ENCODE measurements around the gene SLC7A10.
"Not testable (repeated sequence)": the region's sequence is repeated elsewhere in the genome, so short reads cannot be mapped to it uniquely, and the experiment has no call there.

The SLC7A10 gene

GRCh38 chr19:33210266-33210940 is 15.2 kb downstream of the SLC7A10 start:
- no peak for DNase-seq (ENCODE audit: low spot score)
- H3K4me3 ChIP-seq: no peak overlapping the region
- TF ChIP-seq CTCF (IDR thresholded peaks at IDR 0.05): no peak
- no peak overlapping the region for H3K27ac ChIP-seq

GRCh38 chr19:33209850-33210230 is 15.8 kb downstream of the SLC7A10 start:
- H3K27ac ChIP-seq; H3K4me3 ChIP-seq; DNase-seq (ENCODE audit: low spot score): not testable (repeated sequence)

GRCh38 chr19:33208904-33209849 is 16.5 kb downstream of the SLC7A10 start:
- no peak for TF ChIP-seq CTCF (IDR thresholded peaks at IDR 0.05)
- DNase-seq (ENCODE audit: low spot score): no peak

DNA sequence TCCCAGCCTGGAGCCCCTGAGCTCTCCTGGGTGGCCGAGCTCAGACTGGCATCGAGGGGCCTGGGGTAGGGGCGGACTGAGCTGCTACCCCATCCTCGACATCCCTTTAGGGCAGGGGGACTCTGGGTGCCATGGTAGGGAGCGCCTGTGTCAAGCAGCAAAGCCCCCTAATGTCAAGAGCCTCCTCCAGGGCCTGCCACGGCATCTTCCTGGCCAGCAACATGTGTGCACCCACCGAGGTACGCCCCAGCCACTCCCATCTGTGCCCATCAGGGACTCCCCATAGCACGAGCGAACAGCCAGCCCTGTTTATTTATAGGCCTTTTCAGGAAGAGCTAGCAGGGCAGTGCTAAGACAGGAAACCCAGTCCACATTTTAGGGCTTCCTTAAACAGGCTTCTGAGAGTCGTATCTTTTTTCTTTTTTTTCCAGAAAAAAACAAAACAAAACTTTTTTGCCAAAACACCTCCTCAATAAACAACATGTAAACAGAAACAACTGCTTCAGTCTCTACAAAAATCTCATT is 17.2 kb downstream of the SLC7A10 start:
- H3K4me3 ChIP-seq: no peak overlapping the region
- no peak overlapping the region for H3K27ac ChIP-seq
- no peak for DNase-seq (ENCODE audit: low spot score)
- no peak for TF ChIP-seq CTCF (IDR thresholded peaks at IDR 0.05)

More at GRCh38 chr19:33208904-33209849, 16.5 kb downstream of the SLC7A10 start:
- Histone ChIP-seq H3K27ac (no peak overlapping the region), H3K4me3 (no peak overlapping the region)

GRCh38 chr19:33207903-33208302 is 17.7 kb downstream of the SLC7A10 start:
- no peak overlapping the region for H3K27ac ChIP-seq
- no peak for DNase-seq (ENCODE audit: low spot score)
- H3K4me3 ChIP-seq: no peak overlapping the region
- no peak for TF ChIP-seq CTCF (IDR thresholded peaks at IDR 0.05)

DNA sequence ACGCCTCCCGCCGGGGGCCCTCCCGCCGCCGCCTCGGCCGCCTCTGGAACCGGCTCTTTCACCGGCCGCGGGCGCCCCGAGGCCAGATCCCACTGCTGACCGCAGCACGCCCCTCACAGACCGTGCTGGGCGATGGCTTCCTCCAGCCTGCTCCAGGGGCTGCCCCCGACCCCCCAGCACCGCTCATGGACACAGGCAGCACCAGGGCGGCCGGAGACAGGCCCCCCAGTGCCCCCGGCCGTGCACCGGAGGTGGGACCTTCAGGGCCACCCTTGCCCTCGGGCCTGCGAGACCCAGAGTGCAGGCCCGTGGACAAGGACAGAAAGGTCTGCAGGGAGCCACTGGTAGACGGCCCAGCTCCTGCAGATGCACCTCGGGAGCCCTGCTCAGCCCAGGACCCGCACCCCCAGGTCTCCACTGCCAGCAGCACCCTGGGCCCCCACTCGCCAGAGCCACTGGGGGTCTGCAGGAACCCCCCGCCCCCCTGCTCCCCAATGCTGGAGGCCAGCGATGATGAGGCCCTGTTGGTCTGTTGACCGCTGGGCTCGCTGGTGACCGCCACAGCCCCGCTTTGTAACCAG is 18.5 kb downstream of the SLC7A10 start:
- Histone ChIP-seq H3K4me3 (no peak overlapping the region), H3K27ac (no peak overlapping the region)
- DNase-seq (ENCODE audit: low spot score): no peak
- no peak for TF ChIP-seq CTCF (IDR thresholded peaks at IDR 0.05)

Data from coronary artery (tissue), 2 donors.